ENCODE data around the gene ADGRL3.

ADGRL3 gene

DNA sequence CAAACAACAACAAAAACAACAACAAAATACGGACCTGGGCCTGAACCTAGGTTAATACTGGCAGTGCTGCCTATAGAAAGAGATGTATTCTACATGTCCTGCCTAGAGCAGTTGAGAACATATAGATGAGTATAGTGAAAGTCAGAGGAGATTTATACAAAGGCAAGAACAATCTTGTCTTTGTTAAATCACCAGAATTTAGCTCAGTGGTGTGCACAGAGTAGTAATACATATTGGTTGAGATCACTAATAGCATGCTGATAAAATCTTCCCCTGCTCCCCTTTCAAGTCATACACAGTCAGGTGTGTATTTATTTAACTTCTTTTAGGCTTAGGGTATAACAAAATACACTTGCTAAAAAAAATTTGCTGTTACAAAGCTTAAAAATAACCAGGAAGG, 247.8 kb downstream of the ADGRL3 start:
- Histone ChIP-seq H3K9me2 (ENCODE audit: low read depth, low read length) (no peaks in the 10 kb centered on the region), H3K9me3 (ENCODE audit: low read length) (no peaks in the 10 kb centered on the region), H2AFZ (ENCODE audit: low read length) (no peak overlapping the region), H3F3A (ENCODE audit: insufficient read depth, low read length) (no peaks in the 10 kb centered on the region), H3K27ac (ENCODE audit: low read depth, low read length, poor library complexity, severe bottlenecking) (no peak overlapping the region), H3K4me3 (ENCODE audit: low read depth, low read length, poor library complexity, severe bottlenecking) (no peak overlapping the region), H3K4me2 (ENCODE audit: low read length) (no peak overlapping the region), H3K4me1 (ENCODE audit: insufficient read depth, low read length, severe bottlenecking) (no peaks in the 10 kb centered on the region), H3K27me3 (ENCODE audit: insufficient read depth, low read length) (no peaks in the 10 kb centered on the region), H3K9ac (ENCODE audit: low read length) (no peak overlapping the region), H3K36me3 (ENCODE audit: insufficient read depth, low read length) (no peaks in the 10 kb centered on the region), H4K20me1 (ENCODE audit: insufficient read depth, low read length) (no peaks in the 10 kb centered on the region), H3K79me2 (ENCODE audit: insufficient read depth, low read length) (no peaks in the 10 kb centered on the region)
- no peak for TF ChIP-seq CTCF (IDR thresholded peaks at IDR 0.05; ENCODE audit: low read length)
- TF ChIP-seq EZH2 (IDR thresholded peaks at IDR 0.05; ENCODE audit: borderline replicate concordance, low read length) = no peak

- Histone ChIP-seq H3K9me2 (ENCODE audit: low read depth, low read length) (no peaks in the 10 kb centered on the region), H3K4me3 (ENCODE audit: low read depth, low read length, poor library complexity, severe bottlenecking) (no peak overlapping the region), H2AFZ (ENCODE audit: low read length) (no peak overlapping the region), H3K27me3 (ENCODE audit: insufficient read depth, low read length) (no peaks in the 10 kb centered on the region), H4K20me1 (ENCODE audit: insufficient read depth, low read length) (no peaks in the 10 kb centered on the region), H3K9me3 (ENCODE audit: low read length) (no peaks in the 10 kb centered on the region), H3F3A (ENCODE audit: insufficient read depth, low read length) (no peaks in the 10 kb centered on the region), H3K79me2 (ENCODE audit: insufficient read depth, low read length) (no peaks in the 10 kb centered on the region), H3K27ac (ENCODE audit: low read depth, low read length, poor library complexity, severe bottlenecking) (no peak overlapping the region), H3K4me1 (ENCODE audit: insufficient read depth, low read length, severe bottlenecking) (no peaks in the 10 kb centered on the region), H3K36me3 (ENCODE audit: insufficient read depth, low read length) (no peaks in the 10 kb centered on the region), H3K9ac (ENCODE audit: low read length) (no peak overlapping the region), H3K4me2 (ENCODE audit: low read length) (no peak overlapping the region)
- TF ChIP-seq CTCF (IDR thresholded peaks at IDR 0.05; ENCODE audit: low read length) (no peak), EZH2 (IDR thresholded peaks at IDR 0.05; ENCODE audit: borderline replicate concordance, low read length) (no peak)
Observed at GRCh38 chr4:61451935-61452334, 251.8 kb downstream of the ADGRL3 start.

DNA sequence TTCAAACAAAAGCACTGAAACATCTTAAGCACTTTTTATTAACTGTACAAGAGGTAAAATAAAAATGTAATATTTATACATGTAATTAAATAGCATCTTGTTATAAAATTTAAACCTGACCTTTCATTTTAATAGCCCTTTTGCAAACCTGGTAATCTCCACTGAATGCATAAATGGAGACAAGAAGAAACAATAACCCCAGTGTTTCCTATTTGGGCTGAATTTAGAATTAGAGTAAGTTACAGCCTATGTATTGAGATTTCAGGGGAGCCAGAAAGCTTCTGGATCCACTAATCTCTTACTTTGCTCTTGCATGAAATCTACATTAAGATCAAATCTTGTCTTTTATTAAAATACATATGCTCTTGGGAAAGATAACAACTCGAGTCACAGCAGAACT, 261.8 kb downstream of the ADGRL3 start:
- Histone ChIP-seq H3F3A (ENCODE audit: insufficient read depth, low read length) (no peaks in the 10 kb centered on the region), H3K27me3 (ENCODE audit: insufficient read depth, low read length) (no peaks in the 10 kb centered on the region), H3K9me3 (ENCODE audit: low read length) (no peaks in the 10 kb centered on the region), H3K27ac (ENCODE audit: low read depth, low read length, poor library complexity, severe bottlenecking) (no peak overlapping the region), H3K79me2 (ENCODE audit: insufficient read depth, low read length) (no peaks in the 10 kb centered on the region), H4K20me1 (ENCODE audit: insufficient read depth, low read length) (no peaks in the 10 kb centered on the region), H3K4me1 (ENCODE audit: insufficient read depth, low read length, severe bottlenecking) (no peaks in the 10 kb centered on the region), H3K4me3 (ENCODE audit: low read depth, low read length, poor library complexity, severe bottlenecking) (no peak overlapping the region), H3K9me2 (ENCODE audit: low read depth, low read length) (no peaks in the 10 kb centered on the region), H3K36me3 (ENCODE audit: insufficient read depth, low read length) (no peaks in the 10 kb centered on the region), H3K4me2 (ENCODE audit: low read length) (no peak overlapping the region), H2AFZ (ENCODE audit: low read length) (no peak overlapping the region), H3K9ac (ENCODE audit: low read length) (no peak overlapping the region)
- TF ChIP-seq EZH2 (IDR thresholded peaks at IDR 0.05; ENCODE audit: borderline replicate concordance, low read length) (no peak), CTCF (IDR thresholded peaks at IDR 0.05; ENCODE audit: low read length) (no peak)

Data from OCI-LY1 (cell line).